ENCODE results near the gene SIRT6.

GRCh38 chr19:4189641-4190040 is 7.3 kb upstream of the SIRT6 start:
- no peak for TF ChIP-seq EZH2phosphoT487 (IDR thresholded peaks at IDR 0.05; ENCODE audit: borderline replicate concordance, low read depth)
- no peak for TF ChIP-seq RFX5 (IDR thresholded peaks at IDR 0.05; ENCODE audit: low read length)
- no peak for TF ChIP-seq TAF1 (IDR thresholded peaks at IDR 0.05; ENCODE audit: borderline replicate concordance, low read depth, low read length)
- TF ChIP-seq CTCF (IDR thresholded peaks at IDR 0.05): no peak
- no peak for TF ChIP-seq RAD21 (IDR thresholded peaks at IDR 0.05; ENCODE audit: low read length)
- no peak for TF ChIP-seq CHD2 (IDR thresholded peaks at IDR 0.05; ENCODE audit: low read length, partially characterized antibody)
- no peak for TF ChIP-seq FOXM1 (IDR thresholded peaks at IDR 0.05; ENCODE audit: low read depth)
- TF ChIP-seq FOSL2 (IDR thresholded peaks at IDR 0.05; ENCODE audit: borderline replicate concordance, low read depth): no peak
- no peak for TF ChIP-seq YY1 (IDR thresholded peaks at IDR 0.05; ENCODE audit: low read depth)
- TF ChIP-seq MAX (IDR thresholded peaks at IDR 0.05; ENCODE audit: low read depth): no peak
- no peak for TF ChIP-seq RCOR1 (IDR thresholded peaks at IDR 0.05; ENCODE audit: low read length)
- TF ChIP-seq JUND (IDR thresholded peaks at IDR 0.05): no peak
- no peak for TF ChIP-seq SMC3 (IDR thresholded peaks at IDR 0.05; ENCODE audit: low read depth, low read length)
